ENCODE results near the gene VIM. TPM values are rescaled to one million over a fixed set of nuclear protein-coding genes. Genes with fewer than 3 reads are reported as not detected.

Gene VIM
- total RNA-seq, 1 experiment from 2014 or later = 7.2 TPM

GRCh38 chr10:17228091-17229015, at the start of gene VIM (continued):
- TF ChIP-seq MAX (IDR thresholded peaks at IDR 0.05) (peak; percentile 69), YY1 (IDR thresholded peaks at IDR 0.05; ENCODE audit: extremely low read depth, insufficient replicate concordance, low read depth, low read length) (no peak), CBX3 (IDR thresholded peaks at IDR 0.05; ENCODE audit: low read depth) (peak; percentile 88), EZH2phosphoT487 (IDR thresholded peaks at IDR 0.05; ENCODE audit: borderline replicate concordance) (no peak), ELF1 (IDR thresholded peaks at IDR 0.05; ENCODE audit: borderline replicate concordance, low read depth) (no peak; the same call in 1 of the 2 replicates)

GRCh38 chr10:17179002-17179401, 49.0 kb upstream of the VIM start:
- no peak for DNase-seq (ENCODE audit: low read depth, low spot score)
- POLR2A ChIA-PET = no interaction called here
- CTCF ChIA-PET = no interaction called here
- no peaks in the 10 kb centered on the region for H3K36me3 ChIP-seq (ENCODE audit: control insufficient read depth in 1 of 2, insufficient read depth in 2 of 2, low read length in 2 of 2)
- no TSS peak for BruUV-seq (replicated peaks)
- no peaks in the 10 kb centered on the region for H3K9me3 ChIP-seq (ENCODE audit: control insufficient read depth in 1 of 2, insufficient read depth in 1 of 2, low read depth in 1 of 2, low read length in 2 of 2)
- no peak overlapping the region for H2AFZ ChIP-seq (ENCODE audit: low read depth, low read length, poor library complexity, severe bottlenecking)
- intact Hi-C loops (cut with micrococcal nuclease) = no loop called here
- H3K27ac ChIP-seq (ENCODE audit: low read depth, low read length) = no peak overlapping the region
- no peak overlapping the region for H3K4me3 ChIP-seq (replicated peaks in 1 of 2; ENCODE audit: low read depth in 1 of 2, low read length in 2 of 2)
- H3K79me2 ChIP-seq (ENCODE audit: insufficient read depth, low read length) = no peaks in the 10 kb centered on the region
- H3K9ac ChIP-seq (ENCODE audit: low read length) = no peak overlapping the region
- H3K27me3 ChIP-seq (ENCODE audit: insufficient read depth, low read length) = no peaks in the 10 kb centered on the region
- RAD21 ChIA-PET (ENCODE audit: low non-redundant PET in 1 of 2, low total read pairs in 2 of 2, uncharacterized antibody in 2 of 2, unreplicated experiment in 2 of 2) = no interaction called here
- no peaks in the 10 kb centered on the region for H3K9me2 ChIP-seq (ENCODE audit: insufficient read depth)
- H3K4me1 ChIP-seq (ENCODE audit: control insufficient read depth in 1 of 2, insufficient read depth in 2 of 2, low read length in 2 of 2) = peaks cover 0 to 5% of the 10 kb centered on the region in 2 experiments; a peak in 1 of 4 replicates
- H3K4me2 ChIP-seq (ENCODE audit: low read length) = no peak overlapping the region
- ATAC-seq = no peak
- no peaks in the 10 kb centered on the region for H4K20me1 ChIP-seq (ENCODE audit: insufficient read depth)
- TF ChIP-seq SIN3A (IDR thresholded peaks at IDR 0.05; ENCODE audit: low read depth) (no peak), ELF1 (IDR thresholded peaks at IDR 0.05; ENCODE audit: borderline replicate concordance, low read depth) (no peak), MAX (IDR thresholded peaks at IDR 0.05) (no peak), CTCF (IDR thresholded peaks at IDR 0.05 in 2 of 3, conservative IDR thresholded peaks at IDR 0.05 in 1 of 3; ENCODE audit: borderline replicate concordance in 1 of 3, insufficient read depth in 1 of 3, low read depth in 2 of 3, low read length in 2 of 3) (no peak), YY1 (IDR thresholded peaks at IDR 0.05; ENCODE audit: extremely low read depth, insufficient replicate concordance, low read depth, low read length) (no peak), POLR2AphosphoS5 (IDR thresholded peaks at IDR 0.05; ENCODE audit: low read depth, low read length) (no peak), RAD21 (IDR thresholded peaks at IDR 0.05; ENCODE audit: low read depth) (no peak), TCF7L2 (IDR thresholded peaks at IDR 0.05; ENCODE audit: borderline replicate concordance, extremely low read depth, insufficient read depth, insufficient read length) (no peak), JUND (IDR thresholded peaks at IDR 0.05) (no peak), REST (IDR thresholded peaks at IDR 0.05; ENCODE audit: low read depth) (no peak), ZNF274 (IDR thresholded peaks at IDR 0.05; ENCODE audit: low read depth, low read length) (no peak), ZBTB33 (IDR thresholded peaks at IDR 0.05; ENCODE audit: extremely low read depth, insufficient replicate concordance, low read length) (no peak)

All from HCT116 (cell line).